Stimulated activated CD8-positive, alpha-beta memory T cell treated with anti-CD3 and anti-CD28 coated beads, Interleukin-15, amount 100 ng/mL, for 4 hours (primary cell): ENCODE data around the gene STXBP5.
"Not testable (repeated sequence)": the region's sequence is repeated elsewhere in the genome, so short reads cannot be mapped to it uniquely, and the experiment has no call there.

Experiments used
- DNase-seq, 2 donors: peaks; one replicate each; pipeline ENCODE4 v3.0.0-alpha.2; 2020; ENCODE audit warnings: low read depth in 2 of 2

STXBP5 gene

DNA sequence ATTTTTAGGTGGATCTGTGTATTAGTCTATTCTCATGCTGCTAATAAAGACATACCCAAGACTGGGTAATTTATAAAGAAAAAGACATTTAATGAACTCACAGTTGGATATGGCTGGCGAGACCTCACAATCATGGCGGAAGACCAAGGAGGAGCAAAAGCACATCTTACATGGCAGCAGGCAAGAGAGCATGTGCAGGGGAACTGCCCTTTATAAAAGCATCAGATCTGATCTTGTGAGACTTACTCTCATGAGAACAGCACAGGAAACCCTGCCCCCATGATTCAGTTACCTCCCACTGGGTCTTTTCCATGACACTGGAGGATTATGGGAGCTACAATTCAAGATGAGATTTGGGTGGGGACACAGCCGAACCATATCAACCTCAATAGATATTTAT is 176.6 kb downstream of the STXBP5 start:
- not testable (repeated sequence) for DNase-seq

DNA sequence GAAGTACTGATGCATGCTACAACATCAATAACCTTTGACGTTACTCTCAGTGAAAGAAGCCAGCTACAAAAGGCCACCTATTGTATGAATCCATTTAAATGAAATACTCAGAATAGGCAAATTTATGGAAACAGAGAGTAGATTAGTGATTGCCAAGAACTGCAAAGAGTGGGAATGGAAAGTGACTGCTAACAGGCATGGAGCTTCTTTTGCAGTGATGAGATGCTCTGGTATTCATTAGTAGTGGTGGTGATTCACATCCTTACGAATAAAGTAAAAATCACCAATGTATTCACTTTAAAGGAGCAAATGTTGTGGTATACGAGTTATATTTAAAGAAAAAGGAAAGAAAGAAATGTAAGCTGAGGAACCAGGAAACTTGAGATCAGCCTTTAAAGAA is 177.5 kb downstream of the STXBP5 start:
- DNase-seq, result no peak

DNA sequence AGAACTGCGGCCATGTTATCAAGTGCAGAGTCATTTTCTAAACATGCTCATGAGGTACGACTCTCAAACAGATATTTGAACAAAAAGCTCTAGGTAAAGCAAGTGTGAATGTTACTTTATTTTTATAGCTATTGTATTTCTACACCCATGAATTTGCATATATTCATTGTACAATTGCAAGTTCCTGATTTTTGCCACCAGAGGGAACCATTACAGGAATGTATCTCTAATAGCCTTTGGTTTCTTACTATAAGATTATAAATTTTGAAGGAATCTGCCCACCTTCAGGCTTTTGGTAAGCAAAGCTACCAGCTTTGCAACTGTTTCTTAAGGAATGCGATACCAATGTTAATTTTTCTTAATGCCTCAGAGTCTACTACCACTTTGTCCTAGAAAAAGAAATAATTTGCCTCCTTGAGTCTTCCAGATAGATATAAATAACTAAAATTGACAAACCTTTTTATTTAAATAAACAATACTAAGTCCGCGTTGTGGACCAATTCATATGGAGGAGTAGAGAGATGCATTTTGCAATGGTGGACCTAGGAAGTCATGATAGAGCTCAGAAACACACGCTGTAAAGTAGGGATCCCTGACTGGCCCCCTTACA is 178.8 kb downstream of the STXBP5 start:
- no peak for DNase-seq

DNA sequence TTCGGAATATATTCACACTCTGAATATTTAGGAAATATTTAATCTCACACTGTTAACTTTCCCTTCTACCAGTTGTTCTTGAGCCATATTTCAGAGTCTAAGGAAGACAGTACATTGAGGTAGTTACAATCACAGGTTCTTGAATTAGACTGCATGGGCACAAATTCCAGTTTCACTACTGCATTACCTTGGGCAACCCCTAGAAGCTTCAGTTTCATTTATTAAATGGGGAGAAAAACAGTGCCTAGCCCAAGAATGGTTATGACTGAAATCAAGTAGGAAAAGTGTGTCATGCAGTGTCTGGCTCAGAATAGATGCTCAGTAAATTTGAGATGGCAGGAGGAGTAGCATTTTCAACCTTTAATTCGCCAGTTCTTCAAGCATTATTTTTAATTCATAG is 179.8 kb downstream of the STXBP5 start:
- DNase-seq, result no peak

DNA sequence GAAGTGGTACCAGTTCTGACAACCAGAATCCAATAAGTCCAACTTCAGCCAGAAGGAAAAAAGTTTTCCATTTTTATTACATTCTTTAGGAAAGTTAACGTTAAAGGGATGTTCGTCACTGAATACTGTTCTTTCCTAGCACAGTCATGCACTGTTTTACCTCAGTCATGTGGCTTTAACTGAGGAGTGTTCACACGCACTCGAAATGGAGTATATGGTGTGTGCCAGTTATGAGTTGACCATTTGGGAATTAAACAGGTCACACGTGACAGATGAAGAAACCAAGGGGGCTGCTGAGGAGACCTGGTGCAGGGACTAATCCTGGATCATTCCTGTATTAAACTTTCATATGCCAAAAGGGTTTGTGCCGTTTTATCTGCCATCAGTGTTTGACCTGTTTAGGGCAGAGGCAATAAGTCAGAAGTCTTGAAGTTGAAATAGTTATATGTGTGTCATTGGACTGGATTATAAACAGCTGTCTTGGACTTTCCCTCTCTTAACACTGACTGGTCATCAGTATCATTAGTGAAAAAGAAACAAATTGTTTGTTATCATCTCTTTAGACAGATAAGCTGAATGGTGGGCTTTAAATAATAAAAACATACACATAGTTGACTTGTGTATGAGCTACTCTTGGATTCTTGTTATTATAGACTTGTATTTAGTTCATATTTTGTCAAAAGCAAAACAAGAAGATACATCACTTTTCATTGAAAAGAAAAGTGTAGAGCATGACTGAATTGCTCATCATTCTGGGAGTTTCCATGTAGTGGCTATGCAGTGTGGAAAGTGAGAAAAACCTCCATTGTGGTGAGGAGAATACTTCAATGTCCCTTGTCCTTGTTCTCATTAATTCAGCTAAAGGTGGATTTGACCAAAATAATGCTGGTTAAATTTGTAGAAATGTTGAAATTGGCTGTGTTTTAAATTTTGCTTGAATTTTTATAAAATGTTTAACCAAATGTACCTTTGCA is 180.8 kb downstream of the STXBP5 start:
- no peak for DNase-seq

DNA sequence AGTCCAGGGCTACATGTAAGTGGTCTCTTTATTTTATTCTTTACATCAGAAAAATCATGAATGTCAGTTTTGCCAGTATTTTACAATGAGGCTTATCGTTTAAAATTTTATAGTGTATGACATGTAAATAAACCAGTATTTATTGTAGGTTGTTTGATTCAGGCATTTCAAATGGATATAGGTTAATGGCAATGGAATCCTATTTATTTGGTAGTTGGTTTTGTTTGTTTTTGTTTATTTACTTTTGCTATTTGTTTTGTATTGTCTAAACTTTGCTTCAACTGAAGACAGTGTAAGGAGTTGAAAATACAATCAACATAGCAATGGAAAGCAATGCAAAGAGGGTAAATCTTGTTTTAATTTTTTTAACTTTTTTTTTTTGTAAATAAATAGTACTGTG is 185.2 kb downstream of the STXBP5 start:
- DNase-seq, result no peak

DNA sequence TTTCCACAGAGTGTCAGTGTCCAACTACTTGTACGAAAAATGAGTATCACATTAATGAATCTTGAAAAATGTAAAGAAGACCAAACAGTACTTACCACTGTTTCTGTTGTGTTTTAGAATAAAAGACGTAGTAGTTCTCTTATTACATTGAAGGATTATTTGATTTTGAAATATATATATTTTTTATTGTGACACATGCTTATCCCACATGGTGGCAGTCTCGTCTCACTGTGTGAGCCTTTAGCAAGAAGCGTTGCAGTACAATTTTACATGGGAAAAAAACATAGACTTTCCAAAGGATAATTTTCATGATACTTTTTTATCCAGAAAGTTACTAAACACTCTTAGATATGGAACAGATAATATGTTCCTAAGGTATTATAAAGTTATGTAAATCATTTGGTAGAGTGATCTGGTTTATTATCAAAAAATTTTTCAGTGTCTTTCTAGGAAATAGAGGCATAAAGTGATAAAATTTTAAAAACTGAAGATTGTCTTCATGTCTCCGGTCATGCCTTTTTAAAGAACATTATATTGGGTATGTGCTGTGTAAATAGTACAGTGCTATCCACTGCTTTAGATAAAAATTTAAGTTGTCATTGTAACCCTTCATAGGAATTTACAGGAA is 186.8 kb downstream of the STXBP5 start:
- DNase-seq, result no peak

DNA sequence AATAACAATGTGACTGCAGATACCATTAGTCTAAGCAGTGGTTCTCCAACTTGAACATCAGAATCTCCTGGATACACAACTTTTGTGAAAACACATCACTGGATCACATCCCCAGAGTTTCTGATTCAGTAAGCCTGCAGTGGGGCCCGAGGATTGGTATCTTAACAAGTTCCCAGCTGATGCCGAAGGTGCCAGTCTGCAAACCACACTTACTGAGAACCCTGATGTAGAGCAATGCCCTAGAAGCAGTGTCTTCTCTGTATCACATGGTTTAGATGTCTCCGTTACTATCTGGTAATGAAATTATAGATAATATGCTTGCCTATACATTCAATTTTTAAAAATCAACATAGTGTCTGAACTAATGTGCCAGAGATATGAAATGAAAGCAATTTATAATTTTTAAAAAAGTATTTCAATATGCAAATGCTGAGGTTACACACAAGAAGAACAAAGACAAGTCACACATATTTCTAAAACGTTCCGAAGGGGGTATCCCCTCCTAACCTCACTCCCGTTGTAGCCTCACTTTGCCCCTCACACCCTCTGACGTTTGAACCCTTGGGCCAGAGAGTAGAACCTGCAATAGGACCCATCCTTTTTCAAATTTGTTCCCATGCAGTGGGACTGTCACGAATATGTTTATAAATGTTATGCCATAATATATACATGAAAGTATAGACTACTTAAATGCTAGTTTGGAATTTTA is 188.9 kb downstream of the STXBP5 start:
- no peak for DNase-seq

DNA sequence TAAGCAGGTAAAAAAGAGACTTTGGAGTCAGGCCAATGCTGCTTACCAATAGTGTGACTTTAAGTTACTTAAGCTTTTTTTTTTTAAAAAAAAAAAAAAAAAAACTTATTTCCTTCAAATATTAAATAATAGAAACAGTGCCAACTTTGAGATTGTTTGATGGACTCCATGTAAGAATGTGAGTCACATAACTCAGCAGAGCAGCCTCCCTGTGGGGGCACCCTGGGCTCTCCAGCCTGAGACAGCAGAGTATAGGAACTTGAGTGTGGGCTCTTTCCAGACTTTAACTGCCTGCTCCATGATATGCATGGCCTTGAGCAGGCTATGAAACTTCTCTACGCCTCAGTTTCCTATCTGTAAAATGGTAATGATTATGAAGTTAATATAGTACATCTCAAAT is 190.9 kb downstream of the STXBP5 start:
- DNase-seq, result no peak

DNA sequence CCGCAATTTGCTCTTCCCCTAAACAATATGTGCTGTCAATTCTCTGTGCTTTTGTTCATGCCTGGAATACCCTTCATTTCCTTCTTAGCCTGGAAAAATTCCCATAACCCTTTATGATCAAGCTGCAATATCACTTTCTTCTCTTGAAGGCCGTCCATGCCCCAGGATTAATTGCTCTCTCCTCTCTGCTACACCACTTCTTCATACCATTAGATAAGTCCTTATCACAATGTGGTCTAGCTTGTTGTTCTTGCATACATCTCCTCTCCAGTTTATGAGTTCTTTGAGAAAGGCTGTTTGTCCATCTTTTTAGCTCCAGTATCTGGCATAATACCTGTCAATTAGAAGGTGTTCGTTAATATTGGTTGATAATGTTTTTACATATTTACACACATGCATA is 193.1 kb downstream of the STXBP5 start:
- DNase-seq, result no peak

DNA sequence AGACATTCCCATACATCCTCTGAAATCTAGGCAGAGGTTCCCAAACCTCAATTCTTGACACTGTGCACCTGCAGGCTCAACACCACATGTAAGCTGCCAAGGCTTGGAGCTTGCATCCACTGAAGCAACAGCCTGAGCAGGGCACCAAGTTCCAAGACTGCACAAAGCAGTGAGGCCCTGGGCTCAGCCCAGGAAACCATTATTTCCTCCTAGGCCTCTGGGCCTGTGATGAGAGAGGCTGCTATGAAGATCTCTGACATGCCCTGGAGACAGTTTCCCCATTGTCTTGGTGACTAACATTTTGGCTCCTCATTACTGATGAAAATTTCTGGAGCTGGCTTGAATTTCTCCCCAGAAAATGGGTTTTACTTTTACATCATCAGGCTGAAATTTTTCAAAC is 196.8 kb downstream of the STXBP5 start:
- no peak for DNase-seq

DNA sequence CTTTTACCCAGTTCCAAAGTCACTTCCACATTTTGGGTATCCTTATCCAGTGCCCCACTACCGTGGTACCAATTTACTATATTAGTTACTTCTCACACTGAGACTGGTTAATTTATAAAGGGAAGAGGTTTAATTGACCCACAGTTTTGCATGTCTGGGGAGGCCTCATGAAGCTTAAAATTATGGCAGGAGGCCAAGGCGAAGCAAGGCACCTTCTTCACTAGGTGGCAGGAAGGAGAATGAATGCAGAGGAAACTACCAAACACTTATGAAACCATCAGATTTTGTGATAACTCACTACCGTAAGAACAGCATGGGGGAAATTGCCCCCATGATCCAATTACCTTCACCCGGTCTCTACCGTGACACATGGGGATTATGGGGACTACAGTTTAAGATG is 197.6 kb downstream of the STXBP5 start:
- DNase-seq, result no peak

DNA sequence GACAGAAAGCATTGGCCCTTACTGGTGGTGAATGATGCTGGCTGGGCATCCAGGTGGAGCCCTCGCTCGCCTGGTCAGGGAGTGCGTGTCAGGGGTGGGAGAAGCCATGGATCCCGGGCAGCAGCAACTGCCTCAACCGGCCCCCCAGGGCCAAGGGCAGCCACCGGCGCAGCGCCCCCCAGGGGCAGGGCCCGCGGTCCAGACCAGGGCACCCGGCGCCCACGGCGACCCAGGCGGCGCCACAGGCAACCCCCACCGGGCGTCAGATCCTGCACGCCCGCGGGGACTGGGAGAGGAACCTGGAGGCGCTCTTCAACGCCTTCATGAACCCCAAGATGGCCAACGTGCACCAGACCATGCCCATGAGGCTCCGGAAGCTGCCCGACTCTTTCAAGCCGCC is 202.6 kb downstream of the STXBP5 start:
- no peak for DNase-seq

DNA sequence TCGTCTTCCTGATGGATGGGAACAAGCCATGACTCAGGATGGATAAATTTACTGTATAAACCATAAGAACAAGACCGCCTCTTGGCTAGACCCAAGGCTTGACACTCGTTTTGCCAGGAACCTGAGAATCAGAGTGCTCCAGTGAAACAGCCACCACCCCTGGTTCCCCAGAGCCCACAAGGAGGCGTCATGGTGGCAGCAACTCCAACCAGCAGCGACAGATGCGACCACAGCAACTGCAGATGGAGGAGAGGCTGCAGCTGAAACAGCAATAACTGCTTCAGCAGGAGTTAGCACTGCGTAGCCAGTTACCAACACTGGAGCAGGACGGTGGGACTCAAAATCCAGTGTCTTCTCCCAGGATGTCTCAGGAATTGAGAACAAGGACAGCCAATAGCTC is 203.4 kb downstream of the STXBP5 start:
- no peak for DNase-seq

DNA sequence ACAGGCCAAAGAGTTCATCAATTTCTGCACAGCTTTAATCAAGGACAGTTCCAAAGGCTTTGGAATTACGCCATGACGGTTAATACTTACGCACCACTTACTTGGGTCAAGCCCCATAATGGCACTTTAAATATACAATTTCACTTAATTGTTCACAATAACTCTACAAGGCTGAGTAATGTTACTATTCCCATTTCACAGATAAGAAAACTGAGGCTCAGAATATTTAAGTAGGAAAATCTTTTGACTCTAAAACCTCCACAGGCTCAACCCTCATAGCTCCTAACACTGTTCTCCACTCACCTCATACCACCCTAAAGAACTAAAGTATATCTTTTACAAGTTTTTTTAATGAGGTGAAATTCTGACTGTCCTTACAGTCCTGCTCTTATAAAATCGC is 212.4 kb downstream of the STXBP5 start:
- no peak for DNase-seq

DNA sequence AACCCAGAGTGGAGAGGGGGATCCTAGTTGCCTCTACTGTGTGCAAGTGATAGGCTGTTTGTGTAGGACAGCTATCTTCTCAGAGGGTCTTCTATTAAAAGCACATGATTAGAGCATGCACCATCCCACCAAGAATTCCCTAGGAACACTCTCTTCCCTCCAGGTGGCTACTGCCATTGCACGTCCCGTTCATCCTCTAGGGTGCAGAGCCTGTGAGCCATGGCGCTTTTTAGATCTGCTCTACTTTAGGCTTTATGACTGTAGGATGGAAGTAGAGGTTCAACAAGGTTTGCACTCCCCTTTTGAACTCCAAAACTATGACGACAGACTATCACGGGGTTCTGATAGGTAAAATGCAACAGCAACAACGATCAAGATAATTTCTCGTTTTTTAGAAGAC is 213.7 kb downstream of the STXBP5 start:
- no peak for DNase-seq

DNA sequence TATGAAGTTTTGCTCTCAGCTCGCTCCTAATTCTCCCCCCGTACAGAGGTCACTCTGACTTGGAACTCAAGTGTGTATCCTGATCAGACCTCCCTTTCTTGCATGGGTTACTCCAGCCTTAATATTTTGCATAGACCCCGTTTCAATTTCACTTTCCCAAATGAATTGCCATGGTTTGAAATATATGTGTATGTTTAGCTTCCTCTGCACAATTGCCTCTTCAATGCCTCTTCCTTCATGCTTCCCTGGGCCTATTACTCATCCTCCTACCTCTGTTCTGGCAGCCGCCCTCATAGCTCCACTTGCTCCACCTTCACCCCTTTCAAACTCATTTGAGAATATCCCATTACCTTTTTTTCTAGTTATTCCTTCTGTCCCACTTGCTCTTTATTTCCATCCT is 214.3 kb downstream of the STXBP5 start:
- DNase-seq, result no peak

DNA sequence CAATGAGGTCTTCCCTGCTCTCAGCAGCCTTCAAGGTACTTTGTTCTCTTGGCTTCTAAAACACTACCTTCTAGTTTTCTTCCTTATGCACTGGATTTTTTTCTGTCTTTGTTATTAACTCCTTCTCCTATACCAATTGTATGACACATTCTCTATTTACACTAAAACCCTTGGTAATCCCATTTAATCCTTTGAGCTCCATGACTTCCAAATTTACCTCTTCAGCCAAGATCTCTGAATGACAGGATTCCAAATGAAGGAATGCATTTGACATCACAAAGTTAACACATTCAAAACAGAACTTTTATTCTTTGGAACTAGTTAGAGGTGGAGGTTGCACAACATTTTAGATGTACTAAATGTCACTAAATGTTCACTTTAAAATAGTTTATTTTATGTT is 217.7 kb downstream of the STXBP5 start:
- DNase-seq, result no peak

DNA sequence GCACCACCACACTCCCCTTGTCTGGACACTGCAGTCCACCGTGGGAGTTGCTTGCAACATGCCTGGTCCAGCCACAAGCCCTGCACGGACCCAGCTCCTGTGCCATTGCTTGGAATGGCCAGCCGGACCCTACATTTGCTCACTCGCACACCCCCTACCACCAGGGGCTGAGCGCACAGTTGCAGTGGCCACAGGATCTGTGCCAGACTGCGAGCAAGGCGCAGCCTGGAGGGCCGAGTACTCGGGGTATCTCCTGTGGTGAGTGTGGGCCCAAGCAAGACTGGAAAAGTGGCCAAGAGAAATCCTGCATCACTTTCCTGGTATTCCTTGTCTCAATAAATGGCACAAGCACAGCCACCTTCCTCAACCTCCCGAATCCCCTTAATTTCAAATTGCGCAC is 218.9 kb downstream of the STXBP5 start:
- DNase-seq, result no peak

DNA sequence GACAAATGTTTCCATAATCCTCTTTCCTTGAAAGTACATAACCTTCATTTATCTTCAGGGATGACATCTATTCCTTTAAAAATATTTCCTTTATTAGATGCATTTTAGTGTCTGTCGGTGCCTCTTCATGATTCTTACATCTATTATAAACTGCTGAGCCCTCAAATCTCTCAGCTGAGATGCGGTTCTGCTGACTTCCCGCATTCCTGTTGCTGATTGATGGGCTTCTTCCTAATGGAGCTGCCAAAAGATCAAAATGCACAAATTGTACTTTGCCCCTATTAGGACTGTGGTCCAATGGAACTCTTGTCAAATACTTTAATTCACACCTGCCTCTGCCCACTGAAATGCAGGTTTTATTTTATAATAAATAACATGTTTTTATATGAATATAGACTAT is 225.6 kb downstream of the STXBP5 start:
- DNase-seq, result no peak

DNA sequence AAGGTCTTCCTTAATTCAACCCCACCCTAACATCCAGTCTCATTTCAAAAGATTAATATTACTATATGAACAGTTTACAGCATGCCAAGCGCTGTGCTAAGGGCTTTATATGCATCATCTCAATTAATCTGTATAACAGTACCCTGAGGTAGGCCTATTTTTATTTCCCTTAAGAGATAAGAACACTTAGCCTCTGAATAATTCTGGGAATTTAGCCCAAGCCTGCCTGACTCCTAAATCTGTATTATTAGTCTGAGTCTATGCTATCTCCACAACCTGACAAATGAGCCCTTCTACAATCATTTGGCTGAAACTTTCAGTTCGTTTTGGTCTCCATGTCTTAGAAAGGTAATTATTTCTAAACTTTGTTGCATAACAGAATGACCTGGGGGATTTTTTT is 226.6 kb downstream of the STXBP5 start:
- no peak for DNase-seq

DNA sequence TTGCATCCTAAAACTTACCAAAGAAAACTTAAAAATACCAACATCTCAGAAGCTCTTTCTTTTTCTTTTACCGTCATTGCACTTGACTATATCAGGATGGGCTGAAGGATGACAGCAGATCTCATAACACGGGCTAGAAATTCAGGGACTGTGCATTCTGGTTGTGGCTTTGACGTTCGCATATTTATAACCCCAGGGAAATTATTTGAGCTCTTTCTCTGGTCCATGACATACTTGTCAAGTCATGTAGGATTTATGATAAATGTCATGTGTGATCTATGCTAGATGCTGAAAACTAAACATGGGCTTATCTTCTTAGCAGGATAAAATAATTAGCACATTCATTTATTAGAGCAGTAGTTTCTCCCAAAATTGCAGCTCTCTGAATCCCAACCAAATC is 229.9 kb downstream of the STXBP5 start:
- DNase-seq, result no peak
